Measurements from ENCODE around the gene KRT3.

DNA sequence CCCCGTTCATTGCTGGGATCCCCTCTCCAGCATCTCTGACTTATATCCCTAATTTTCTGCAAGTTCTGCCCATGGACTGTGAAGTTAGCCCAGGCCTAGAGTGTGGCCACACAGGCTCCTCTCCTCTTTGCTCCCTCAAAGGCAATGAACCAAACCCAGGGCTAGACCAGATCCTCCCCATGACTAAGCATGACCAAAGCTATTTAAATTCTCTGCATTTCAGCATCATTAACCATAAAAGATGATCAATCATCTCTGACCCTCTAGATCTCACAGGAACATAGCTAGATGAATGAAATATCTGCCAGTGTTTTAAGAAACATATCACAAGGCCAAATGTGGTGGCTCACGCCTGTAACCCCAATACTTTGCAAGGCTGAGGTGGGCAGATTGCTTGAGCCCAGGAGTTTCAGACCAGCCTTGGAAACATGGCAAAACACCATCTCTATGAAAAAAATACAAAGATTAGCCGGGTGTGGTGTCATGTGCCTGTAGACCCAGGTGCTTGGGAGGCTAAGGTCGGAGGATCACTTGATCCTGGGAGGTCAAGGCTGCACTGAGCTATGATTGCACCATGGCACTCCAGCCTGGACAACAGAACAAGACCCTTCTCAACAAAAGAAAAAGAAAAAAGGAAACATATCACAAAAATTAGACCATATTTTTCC is 2.2 kb upstream of the KRT3 start:
- TF ChIP-seq CTCF (IDR thresholded peaks at IDR 0.05) (no peak), POLR2A (IDR thresholded peaks at IDR 0.05) (no peak), EP300 (IDR thresholded peaks at IDR 0.05) (no peak), POLR2AphosphoS5 (IDR thresholded peaks at IDR 0.05) (no peak)

Measured in stomach (tissue), 4 donors.